ENCODE results near the gene FBXO46.
"Not testable (repeated sequence)": the region's sequence is repeated elsewhere in the genome, so short reads cannot be mapped to it uniquely, and the experiment has no call there.

FBXO46 gene

DNA sequence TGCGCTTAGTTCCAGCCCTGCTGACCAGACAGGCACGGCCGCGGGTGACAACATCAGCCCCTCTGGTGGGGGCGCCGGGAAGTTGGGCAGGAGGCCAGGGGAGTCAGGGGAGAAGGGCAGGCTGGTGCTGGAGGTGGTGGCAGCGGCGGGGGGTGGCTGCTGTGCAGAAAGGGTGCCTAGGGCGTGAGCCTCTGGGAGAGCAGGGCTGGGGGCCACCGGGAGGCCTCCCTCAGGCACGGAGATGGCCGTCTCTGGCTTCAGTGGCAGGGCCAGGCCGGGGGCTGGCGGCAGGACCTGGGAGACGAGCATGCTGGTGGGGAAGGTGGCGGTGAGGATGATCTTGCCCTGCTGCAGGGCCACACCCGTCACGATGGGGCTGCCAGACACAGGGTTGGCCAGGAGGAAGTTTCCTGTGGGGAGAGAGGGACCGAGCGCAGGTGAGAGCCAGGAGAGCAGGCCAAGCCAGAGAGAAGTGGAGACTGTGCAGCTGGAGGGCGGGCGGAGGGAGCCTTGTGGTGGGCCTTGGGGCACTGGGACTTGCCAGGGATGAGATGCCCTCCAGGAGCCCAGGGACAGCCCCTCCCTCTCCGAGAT lies 35.1 kb upstream of the FBXO46 start:
- no peak for DNase-seq

DNA sequence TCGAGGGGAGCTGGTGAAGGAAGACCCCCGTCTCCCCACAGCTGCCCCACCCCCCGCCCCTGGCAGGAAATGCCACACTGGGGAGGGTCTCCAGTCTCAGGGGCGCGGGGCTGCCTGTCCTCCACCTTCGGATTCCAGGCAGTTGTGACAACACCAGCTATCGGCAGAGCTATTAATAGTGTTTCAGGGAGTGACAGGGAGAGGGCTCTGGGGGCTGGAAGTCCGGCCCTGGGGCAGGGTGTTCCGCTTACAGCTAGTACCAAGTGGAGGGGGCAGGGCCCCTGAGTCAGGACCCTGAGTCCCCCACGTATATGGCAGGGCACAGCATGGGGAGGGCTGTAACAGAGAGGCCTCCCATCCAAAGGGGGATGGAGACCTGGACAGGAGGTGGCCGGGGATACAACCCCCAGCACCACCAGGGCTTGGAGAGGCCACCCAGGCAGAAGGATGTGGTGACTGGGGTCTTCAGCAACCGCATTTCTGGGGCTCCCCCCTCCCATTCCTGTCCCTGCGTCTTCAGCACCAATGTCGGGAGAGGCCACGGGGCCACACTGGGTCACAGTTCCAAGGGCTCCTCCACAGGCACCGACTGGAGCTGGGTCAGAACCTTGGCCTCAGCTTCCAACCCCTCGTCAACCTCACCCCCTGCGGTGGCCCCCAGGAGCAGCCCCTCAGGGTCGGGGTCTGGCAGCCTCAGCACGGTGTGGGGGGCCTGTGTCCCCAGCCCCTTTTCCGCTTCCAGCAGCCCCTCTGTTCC lies 34.4 kb upstream of the FBXO46 start:
- no peak for DNase-seq

DNA sequence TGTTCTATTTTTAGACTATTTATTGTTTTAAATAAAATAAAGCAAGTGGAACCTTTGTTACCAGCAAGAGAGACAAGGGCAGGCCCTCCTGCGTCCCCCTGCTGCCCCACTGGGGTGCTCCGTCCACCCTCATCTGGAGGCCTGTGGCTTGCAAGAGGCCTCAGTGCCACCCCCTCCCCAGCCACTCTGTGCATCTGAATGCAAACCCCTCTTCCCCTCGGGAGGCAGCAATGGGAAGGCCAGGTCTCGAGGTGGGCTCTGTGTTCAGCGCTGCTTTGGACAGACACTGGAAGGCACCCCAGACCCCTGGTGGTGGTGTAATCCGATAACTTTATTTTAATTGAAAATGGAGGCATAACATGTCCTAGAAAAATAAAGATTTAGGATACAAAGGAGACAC lies 33.8 kb upstream of the FBXO46 start:
- DNase-seq = no peak

DNA sequence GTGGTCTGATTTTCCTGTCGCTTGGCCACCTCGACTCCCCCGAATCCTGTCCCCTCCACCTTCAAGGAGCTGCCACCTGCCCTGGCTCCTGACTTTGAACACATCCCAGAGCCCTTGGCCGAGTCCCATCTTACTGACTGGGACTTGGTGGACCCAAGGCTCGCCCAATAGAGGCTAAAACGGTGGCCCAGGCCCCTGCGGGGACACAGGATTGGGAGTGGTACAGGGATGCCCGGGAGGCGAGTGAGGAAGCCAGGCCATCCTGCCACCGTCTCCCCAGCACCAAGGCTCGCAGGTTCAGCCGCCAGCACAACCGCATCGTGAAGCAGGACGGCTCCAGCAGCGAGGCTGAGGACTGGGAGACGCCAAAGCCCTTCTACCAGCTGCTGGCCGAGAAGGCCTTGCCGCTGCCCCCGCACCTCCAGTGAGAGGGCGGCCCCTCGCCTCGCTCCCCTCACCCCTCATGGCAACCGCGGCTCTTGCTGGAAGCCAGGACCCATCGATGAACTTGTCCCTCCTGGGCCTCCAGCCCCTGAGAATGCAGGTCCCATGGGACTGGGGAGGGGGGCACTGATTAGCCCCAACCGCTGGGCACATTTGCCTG lies 33.1 kb upstream of the FBXO46 start:
- DNase-seq = no peak

DNA sequence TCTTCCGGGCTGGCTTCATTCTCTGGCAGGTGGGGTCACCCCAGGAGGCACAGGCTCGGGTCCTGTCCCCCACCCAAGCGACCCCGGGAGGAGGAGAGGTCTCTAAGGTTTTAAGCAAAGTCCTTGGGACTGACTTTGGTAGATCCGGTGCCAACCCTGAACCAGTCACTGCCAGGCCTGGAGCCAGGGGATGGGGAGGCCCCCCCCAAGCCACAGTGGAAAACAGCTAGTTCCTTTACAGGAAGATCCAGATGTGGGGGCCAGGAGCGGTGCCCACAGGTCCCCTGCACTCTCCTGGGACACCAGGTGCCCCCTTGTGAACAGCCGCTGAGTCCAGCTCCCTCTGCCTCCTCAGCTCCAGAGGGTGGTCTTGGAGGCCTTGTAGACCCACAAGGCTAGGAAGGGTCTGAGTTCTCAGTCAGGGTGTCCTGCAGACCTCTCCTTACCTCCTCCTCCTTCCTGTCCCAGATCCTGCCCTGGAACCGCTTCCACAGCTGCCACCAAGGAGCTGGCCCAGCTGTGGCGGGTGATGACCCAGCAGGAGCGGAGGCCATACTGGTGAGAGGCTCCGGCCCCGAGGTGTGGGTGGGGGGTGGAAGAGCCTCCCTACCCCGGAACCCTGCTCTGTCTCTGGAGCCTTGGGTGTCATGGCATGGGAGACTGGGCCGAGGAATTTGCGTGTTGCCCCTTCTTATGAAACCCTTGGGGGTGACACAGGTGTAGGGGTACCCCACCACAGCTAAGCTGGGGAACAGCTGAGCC lies 32.4 kb upstream of the FBXO46 start:
- no peak for DNase-seq

DNA sequence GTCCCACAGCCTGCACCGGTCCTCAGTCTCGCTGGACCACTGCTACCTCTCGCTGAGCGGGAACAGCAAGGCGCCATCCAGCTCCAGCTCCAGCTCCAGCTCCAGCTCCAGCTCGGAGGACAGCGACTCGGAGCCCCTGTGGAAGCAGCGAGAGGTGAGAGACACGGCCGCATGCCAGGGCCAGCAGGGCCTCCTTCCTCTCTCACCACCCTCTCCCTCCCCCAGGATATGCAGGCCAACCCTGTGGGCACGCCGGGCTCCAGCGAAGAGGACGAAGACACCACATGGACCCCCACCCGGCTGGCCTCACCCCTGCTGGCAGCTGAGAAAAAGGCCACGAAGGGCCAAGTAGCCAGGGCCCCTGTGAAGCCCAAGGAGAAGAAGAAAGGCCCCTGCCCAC lies 31.0 kb upstream of the FBXO46 start:
- DNase-seq = no peak

DNA sequence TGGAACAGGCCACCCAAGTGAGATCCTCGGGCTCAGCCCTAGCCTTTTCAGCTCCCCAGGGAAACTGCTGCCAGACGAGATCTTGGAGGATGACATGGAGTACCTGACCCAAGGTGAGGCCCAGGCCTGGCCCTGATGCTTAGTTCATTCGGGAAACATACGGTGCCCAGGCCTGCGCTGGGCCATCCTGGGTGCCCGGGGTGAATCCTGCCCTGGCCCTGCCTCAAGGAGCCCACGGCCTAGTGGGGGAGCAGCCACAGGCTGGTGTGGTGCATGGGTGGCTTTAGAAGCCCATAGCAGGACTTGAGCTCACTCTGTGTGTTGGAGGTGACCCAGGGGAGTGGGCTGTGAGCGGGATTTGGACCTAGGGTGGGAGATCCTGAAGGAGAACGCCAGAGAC lies 28.2 kb upstream of the FBXO46 start:
- DNase-seq = no peak

DNA sequence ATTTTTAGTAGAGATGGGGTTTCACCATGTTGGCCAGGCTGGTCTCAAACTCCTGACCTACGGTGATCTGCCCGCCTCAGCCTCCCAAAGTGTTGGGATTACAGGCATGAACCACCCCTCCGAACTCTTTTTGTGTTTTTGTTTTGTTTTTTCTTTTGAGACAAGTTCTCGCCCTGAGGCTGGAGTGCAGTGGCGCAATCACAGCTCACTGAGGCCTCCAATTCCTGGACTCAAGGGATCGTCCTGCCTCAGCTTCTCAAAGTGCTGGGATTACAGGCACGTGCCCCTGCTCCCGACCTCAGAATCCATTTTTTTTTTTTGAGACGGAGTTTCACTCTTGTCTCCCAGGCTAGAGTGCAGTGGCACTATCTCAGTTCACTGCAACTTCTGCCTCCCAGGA lies 27.0 kb upstream of the FBXO46 start:
- no peak for DNase-seq

DNA sequence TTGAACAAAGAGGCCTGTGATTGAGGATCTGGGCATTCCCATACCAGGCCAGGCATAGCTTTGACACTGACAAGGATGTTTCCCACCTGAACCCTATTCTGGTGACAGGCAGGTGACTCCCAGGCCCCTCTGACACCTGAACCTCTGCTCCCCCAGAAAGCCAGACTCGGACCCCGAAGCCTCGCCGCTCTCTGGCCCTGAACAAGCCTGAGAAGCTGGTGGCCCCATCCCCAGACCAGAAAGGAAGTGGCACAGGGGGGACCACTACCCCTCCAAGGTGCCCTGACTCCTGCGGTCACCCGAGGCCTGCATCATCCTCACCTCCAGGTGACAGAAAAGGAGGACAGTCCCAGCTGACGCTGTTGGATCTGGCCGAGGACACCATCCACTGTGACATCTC lies 23.6 kb upstream of the FBXO46 start:
- no peak for DNase-seq

DNA sequence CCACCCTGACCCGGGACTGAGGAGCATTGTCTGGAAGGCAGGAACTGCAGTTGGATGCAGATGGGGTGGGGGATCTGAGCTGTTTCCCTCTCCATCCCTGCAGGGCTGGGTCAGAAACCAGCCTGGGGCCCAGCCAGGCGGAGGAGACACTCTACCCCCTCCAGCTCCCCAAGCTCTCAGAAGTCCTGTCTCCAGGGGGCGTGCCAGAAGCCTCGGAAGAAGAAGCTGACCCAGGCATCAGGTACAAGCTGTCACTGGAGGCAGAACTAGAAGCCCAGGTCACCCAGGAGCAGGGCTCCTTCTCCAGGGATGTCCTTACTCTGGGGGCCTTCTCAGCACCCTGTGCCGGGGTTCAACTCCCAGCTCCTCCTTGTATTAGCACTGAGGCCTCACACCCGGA lies 22.9 kb upstream of the FBXO46 start:
- DNase-seq = no peak

DNA sequence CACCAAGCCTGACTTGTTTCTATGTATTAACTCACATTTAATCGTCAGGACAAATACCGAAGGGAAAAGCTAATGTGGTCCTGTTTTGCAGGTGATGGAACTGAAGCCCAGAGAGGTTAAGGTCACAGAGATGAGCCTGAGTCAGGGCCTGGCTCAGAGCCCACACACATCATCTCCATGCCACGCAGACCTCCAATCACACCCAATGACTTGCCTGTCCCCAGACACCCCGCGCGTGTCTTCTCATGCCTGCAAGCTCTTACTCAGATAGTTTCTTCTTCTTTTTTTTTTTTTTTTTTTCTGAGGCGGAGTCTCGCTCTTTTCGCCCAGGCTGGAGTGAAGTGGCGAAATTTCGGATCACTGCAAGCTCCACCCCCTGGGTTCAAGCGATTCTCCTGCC lies 21.9 kb upstream of the FBXO46 start:
- no peak for DNase-seq

DNA sequence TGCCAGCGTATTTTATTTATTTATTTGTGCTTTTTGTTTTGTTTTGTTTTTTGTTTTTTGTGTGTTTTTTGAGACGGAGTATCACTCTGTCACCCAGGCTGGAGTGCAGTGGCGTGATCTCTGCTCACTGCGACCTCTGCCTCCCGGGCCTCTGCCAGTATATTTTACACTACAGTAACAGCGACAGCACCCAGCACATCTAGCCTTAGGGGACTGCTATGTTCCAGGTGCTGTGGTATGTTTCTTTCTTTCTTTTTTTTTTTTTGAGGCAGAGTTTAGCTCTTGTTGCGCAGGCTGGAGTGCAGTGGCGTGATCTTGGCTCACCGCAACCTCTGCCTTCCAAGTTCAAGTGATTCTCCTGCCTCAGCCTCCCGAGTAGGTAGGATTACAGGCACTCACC lies 20.8 kb upstream of the FBXO46 start:
- not testable (repeated sequence) for DNase-seq

DNA sequence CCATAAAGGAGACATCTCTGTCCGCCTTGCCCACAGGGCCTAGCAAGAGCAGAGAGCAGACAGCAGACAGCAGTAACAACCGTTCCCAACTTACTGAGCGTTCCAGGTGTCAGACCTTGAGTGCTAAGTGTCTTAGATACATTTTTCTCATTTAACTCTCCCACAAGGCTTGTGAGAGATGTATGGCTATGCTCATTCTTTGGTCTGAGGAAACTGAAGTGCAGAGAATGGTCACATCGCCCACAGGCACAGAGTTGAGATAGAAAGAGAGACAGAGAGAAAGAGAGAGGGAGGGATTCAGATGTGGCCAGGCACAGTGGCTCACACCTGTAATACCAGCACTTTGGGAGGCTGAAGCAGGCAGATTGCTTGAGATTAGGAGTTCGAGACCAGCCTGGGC lies 16.8 kb upstream of the FBXO46 start:
- DNase-seq = no peak

DNA sequence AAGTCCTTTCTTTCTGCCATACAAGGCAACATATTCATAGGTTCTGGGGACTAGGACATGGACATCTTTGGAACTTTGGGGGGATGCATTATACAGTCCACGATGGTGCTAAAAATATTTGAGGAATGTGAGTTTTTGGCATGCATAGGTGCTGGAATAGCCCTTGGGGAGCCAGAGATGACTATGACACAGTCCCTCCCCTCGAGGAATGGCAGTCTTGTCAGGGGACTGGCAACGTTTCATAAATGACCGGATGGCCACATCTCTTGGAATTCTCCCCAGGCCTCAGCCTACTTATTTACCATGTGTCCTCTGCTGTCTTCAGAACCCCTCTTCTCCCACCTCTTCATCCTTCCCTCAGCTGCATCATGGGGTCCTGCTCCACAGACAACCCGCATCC lies 16.2 kb upstream of the FBXO46 start:
- no peak for DNase-seq

DNA sequence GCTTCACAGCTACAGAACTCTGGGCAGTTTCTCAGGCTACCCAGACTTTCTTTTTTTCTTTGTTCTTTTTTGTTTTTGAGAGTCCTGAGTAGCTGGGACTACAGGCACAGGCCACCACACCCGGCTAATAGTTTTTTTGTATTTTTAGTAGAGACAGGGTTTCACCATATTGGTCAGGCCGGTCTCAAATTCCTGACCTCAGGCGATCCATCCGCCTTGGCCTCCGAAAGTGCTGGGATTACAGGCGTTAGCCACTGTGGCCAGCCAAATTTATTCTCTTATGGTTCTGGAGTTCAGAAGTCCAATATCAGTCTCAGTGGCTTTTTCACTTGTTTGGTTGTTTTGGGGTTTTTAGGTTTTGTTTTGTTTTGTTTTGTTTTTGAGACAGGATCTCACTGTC lies 14.9 kb upstream of the FBXO46 start:
- no peak for DNase-seq

DNA sequence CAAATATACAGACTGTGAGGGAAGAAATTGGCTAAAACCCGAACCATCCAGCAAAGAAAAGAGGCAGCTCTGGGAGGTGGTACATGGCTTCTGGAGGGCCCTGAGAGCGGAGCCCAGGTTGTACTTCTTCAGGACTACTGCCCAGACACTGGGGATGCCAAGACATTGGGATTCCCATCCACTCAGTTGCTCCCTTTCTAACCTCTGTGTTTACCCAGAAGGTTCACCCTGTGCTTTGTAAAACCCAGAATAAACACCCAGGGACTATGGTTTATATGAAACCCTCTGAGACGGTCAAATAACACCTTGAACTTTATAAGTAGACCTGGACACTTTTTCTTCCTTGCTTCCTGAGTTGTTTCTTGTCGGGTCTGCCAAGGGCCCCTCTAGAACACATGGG lies 12.3 kb upstream of the FBXO46 start:
- no peak for DNase-seq

DNA sequence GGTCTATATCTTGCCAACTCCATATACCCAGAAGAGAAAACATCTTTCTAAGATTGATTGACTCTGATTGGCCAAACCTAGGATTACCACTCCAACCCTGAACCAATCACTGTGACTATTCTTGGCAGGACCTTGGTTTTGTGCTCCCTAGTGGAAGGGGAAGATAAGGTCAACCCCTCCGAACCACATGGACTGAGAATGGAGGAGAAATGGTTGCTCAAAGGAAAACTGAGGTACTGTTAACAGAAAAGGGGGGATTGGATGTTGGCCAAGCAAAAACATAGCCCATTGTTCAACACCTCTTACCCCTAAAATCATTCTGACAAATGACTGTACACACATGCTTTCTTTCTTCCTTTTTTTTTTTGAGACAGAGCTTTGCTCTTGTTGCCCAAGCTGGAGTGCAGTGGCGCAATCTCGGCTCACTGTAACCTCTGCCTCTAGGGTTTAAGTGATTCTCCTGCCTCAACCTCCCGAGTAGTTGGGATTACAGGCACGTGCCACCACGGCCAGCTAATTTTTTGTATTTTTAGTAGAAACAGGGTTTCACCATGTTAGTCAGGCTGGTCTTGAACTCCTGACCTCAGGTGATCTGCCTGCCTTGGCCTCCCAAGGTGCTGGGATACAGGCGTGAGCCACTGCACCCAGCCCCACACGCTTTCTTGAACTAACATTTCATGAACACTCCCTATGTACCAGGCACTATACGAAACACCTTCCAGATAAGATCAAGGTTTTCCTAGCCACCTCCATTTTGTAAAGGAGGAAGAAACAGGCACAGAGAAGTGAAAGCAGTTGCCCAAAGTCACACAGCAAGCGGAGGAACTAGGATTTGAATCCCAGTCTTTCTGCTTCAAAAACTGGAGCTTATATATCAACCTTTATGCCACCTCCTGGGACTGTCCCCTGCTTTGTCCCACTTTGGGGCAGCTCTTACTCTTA lies 9.1 kb upstream of the FBXO46 start:
- no peak for DNase-seq

DNA sequence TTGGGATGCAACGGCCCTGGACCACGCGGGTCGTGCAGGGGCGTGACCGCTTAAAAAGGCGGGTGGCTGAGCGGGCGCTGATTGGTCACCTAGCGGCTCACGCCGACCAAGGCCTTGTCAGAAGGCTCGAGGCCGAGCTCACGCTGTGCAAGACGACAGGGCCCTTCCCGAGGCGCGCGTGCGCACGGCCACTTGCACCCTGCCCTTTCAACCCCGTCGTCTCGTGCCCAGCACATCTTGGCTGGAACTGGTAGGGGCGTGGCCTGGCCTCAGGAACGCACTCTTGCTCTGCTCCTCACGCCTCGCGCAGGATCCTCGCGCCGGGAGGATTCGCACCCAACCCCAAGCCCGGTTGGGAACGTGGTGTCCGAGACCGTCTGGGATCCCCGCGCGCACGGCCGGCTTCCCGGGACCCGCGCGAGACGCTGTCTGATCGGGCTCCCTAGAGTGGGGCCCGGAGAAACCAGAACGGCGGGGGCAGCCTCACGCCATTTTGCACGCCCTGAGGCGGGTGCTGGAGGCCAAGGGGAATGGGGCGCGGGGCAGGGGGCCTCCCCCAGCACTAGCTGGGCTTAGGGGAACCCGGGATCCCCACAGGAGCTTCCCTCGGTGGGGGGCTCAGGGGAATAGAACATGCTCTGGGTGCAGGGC lies 2.6 kb upstream of the FBXO46 start, which contains the start of gene MEIOSIN:
Gene MEIOSIN (plus strand): TSS at position 280 of the 651 bp plus-strand sequence. CDS start 1,938 bp downstream, outside the sequence.
- DNase-seq = no peak

DNA sequence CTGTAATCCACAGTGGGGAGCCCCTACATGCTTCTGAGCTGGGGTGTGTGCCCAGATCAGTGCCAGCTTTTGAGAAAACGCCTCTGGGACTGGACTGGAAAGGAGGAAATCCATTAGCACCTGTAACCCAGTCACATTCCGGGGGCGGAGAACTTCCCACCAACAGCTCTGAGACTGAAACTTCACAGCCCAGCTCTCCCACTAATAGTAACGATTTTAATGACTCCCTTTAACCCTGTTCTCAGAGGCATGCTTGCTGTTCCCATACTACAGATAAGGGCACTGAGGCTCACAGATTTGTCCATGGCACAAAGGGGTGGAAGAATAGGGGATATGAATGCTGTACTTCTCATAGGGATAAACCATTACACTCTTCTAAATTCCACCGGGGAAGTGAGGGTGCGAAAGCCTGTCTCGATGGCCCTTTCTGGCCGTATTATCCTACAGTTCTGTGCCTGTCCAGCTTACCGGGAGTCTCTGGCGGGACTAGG lies 851 bp downstream of the FBXO46 start:
- DNase-seq = no peak

DNA sequence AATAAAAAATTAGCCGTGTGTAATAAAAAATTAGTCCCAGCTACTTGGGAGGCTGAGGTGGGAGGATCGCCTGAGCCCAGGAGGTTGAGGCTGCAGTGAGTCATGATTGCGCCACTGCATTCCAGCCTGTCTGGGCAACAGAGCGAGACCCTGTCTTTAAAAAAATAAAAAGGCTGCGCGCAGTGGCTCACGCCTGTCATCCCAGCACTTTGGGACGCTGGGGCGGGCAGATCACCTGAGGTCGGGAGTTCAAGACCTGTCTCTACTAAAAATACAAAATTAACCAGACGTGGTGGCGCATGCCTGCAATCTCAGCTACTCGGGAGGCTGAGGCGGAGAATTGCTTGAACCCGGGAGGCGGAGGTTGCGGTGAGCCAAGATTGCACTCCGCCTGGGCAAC lies 2.0 kb downstream of the FBXO46 start:
- not testable (repeated sequence) for DNase-seq

DNA sequence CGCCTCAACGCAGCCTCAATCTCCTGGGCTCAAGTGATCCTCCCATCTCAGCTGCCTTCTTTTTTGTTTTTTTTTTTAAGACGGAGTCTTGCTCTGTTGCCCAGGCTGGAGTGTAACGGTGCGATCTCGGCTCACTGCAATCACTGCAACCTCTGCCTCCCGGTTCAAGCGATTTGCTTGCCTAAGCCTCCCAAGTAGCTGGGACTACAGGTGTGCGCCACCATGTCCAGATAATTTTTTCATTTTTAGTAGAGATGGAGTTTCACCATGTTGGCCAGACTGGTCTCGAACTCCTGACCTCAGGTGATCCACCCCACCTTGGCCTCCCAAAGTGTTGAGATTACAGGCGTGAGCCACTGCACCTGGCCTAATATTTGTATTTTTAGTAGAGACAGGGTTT lies 10.6 kb downstream of the FBXO46 start:
- not testable (repeated sequence) for DNase-seq
